Caco-2 (cell line): Measurements from ENCODE around the gene ZNF668. TPM values are rescaled to one million over a fixed set of nuclear protein-coding genes. Genes with fewer than 3 reads are reported as not detected.

Source experiments
- BruUV-seq: library from RNA; stranded (reverse); fragments of 400-500 nt; replicated peaks from 2 replicates; lab custom pipeline; 2021; lab: Mats Ljungman, UMichigan
- CTCF ChIA-PET: fragments of 300-600 bp; sonication (Branson Sonifier 250); formaldehyde crosslinking; loops from one replicate; lab custom pipeline; 2022; ENCODE audit warnings: antibody characterized with exemption; lab: Charles Lee
- POLR2A ChIA-PET: fragments of 300-600 bp; sonication (Branson Sonifier 250); formaldehyde crosslinking; loops from one replicate; lab custom pipeline; 2022; ENCODE audit warnings: antibody characterized with exemption; lab: Charles Lee
- DNase-seq, 2 experiments: peaks; one replicate each; pipeline versions ENCODE4 v3.0.0 to v3.0.0-alpha.2; 2020 to 2022
- H3K27me3 ChIP-seq: replicated peaks from 2 replicates; pipeline ENCODE4 v1.6.0; 2011; ENCODE audit warnings: low read length; ENCODE audit not compliant: control insufficient read depth, insufficient read depth
- H3K36me3 ChIP-seq: 2 replicates; pipeline ENCODE4 v1.5.1; 2011; ENCODE audit warnings: low read length; ENCODE audit not compliant: control insufficient read depth, insufficient read depth
- H3K4me1 ChIP-seq: fragments of 250-450 bp; sonication (Bioruptor Pico); 2 replicates; pipeline ENCODE4 v1.5.1; 2020; ENCODE audit warnings: mild to moderate bottlenecking
- H3K4me3 ChIP-seq: 2 replicates; pipeline ENCODE4 v1.5.1; 2011; ENCODE audit warnings: low read depth, mild to moderate bottlenecking, control low read depth, low read length
- H3K9me3 ChIP-seq: fragments of 250-450 bp; sonication (Bioruptor Pico); 2 replicates; pipeline ENCODE4 v1.5.1; 2020; ENCODE audit warnings: mild to moderate bottlenecking, moderate library complexity
- H3K27ac Mint-ChIP-seq: one replicate; pipeline ENCODE4 v1.8.0; 2022; ENCODE audit warnings: mixed read lengths; ENCODE audit not compliant: unreplicated experiment
- H3K27me3 Mint-ChIP-seq: one replicate; pipeline ENCODE4 v1.8.0; 2022; ENCODE audit warnings: mixed read lengths; ENCODE audit not compliant: insufficient read depth, unreplicated experiment
- H3K36me3 Mint-ChIP-seq: one replicate; pipeline ENCODE4 v1.8.0; 2022; ENCODE audit warnings: mild to moderate bottlenecking, mixed read lengths; ENCODE audit not compliant: insufficient read depth, unreplicated experiment
- H3K4me1 Mint-ChIP-seq: one replicate; pipeline ENCODE4 v1.8.0; 2022; ENCODE audit warnings: low read depth, mixed read lengths; ENCODE audit not compliant: unreplicated experiment
- H3K4me3 Mint-ChIP-seq: one replicate; pipeline ENCODE4 v1.8.0; 2022; ENCODE audit warnings: mild to moderate bottlenecking, moderate library complexity, mixed read lengths; ENCODE audit not compliant: unreplicated experiment
- H3K9me3 Mint-ChIP-seq: one replicate; pipeline ENCODE4 v1.8.0; 2022; ENCODE audit warnings: mixed read lengths; ENCODE audit not compliant: unreplicated experiment
- intact Hi-C: fragments of 100-400 bp; cut with micrococcal nuclease; formaldehyde crosslinking; loops from one replicate; pipeline ENCODE4 v1.10.0; 2022; ENCODE audit not compliant: unreplicated experiment
- total RNA-seq: library from RNA; stranded (reverse); gene quantifications from 2 replicates; pipeline ENCODE4 v1.2.3, GENCODE V29; 2022
- TF ChIP-seq, protein P1 (sequence below), 2 experiments: fragments of 200-600 bp in 1 of 2; IDR thresholded peaks; 1 replicate in 1 of 2; 2 replicates in 1 of 2; pipeline versions ENCODE4 v1.5.1 to v1.8.0; 2011 to 2022; ENCODE audit warnings: antibody characterized with exemption in 1 of 2, control low read depth in 1 of 2, inconsistent platforms in 1 of 2, low read depth in 1 of 2, low read length in 1 of 2, mild to moderate bottlenecking in 1 of 2, moderate library complexity in 1 of 2; ENCODE audit not compliant: insufficient read depth in 1 of 2, severe bottlenecking in 1 of 2, unreplicated experiment in 1 of 2

ZNF668 gene
- total RNA-seq, 1 experiment from 2014 or later: 8.7 TPM

DNA sequence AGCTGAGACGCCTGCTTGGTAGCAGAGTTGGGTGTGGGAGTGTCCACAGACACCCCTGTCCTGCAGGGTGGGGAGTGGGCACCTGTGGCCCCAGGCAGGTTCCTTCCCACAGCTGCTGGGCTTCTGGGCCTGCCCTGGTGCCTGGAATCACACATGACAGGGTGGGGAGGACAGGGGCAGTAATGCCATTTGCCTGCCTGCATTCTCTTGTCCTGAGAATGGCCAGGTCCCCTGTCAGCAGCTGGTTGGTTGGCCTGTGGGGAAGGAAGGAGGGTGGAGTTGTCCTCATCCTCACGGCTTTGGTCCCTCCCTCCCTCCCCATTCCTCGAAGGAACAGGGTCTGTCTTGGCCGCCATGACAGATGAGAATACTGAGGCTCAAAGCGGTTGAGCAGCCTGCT, 9.5 kb upstream of the ZNF668 start:
- Histone ChIP-seq H3K27me3 (no peaks in the 10 kb centered on the region), H3K4me1 (no peaks in the 10 kb centered on the region), H3K4me3 (no peak overlapping the region), H3K9me3 (no peaks in the 10 kb centered on the region), H3K36me3 (no peaks in the 10 kb centered on the region)
- ChIA-PET CTCF (no interaction called here), POLR2A (no interaction called here)
- no peaks in the 10 kb centered on the region for H3K27me3 Mint-ChIP-seq
- H3K36me3 Mint-ChIP-seq: peaks cover 38% of the 10 kb centered on the region
- TF ChIP-seq, protein P1, sequence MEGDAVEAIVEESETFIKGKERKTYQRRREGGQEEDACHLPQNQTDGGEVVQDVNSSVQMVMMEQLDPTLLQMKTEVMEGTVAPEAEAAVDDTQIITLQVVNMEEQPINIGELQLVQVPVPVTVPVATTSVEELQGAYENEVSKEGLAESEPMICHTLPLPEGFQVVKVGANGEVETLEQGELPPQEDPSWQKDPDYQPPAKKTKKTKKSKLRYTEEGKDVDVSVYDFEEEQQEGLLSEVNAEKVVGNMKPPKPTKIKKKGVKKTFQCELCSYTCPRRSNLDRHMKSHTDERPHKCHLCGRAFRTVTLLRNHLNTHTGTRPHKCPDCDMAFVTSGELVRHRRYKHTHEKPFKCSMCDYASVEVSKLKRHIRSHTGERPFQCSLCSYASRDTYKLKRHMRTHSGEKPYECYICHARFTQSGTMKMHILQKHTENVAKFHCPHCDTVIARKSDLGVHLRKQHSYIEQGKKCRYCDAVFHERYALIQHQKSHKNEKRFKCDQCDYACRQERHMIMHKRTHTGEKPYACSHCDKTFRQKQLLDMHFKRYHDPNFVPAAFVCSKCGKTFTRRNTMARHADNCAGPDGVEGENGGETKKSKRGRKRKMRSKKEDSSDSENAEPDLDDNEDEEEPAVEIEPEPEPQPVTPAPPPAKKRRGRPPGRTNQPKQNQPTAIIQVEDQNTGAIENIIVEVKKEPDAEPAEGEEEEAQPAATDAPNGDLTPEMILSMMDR (IDR thresholded peaks at IDR 0.05; ENCODE audit: insufficient read depth in 1 of 2, low read depth in 1 of 2, low read length in 1 of 2, severe bottlenecking in 1 of 2, unreplicated experiment in 1 of 2): no peak
- no peaks in the 10 kb centered on the region for H3K9me3 Mint-ChIP-seq
- intact Hi-C loops: no loop called here
- no peak for DNase-seq
- BruUV-seq: no TSS peak
- no peak overlapping the region for H3K27ac Mint-ChIP-seq
- H3K4me3 Mint-ChIP-seq: no peak overlapping the region
- no peaks in the 10 kb centered on the region for H3K4me1 Mint-ChIP-seq

DNA sequence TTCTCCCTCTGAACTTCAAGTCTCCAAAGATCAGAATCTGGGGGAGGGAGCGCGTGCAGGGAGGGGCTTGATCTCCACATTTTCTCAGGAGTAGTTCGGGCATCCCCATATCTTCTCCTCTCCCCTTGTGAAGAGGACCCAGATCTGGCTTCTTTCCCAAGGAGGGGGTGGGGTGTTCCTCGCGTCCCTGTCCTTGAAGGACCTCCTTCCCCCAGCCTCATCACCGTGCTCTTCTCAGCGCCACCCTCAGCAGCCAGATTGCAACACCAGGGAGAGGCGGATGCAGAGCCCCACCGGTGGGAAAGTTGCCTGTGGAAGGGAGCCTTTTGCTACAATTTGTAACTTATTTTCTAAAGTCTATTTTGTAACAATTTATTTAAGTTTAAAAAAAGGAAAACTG, 9.0 kb upstream of the ZNF668 start:
- H3K9me3 Mint-ChIP-seq: no peaks in the 10 kb centered on the region
- H3K4me1 Mint-ChIP-seq: no peaks in the 10 kb centered on the region
- H3K36me3 Mint-ChIP-seq: peaks cover 38% of the 10 kb centered on the region
- no peaks in the 10 kb centered on the region for H3K4me1 ChIP-seq
- DNase-seq: no peak
- no peak overlapping the region for H3K27ac Mint-ChIP-seq
- no peaks in the 10 kb centered on the region for H3K27me3 ChIP-seq
- H3K27me3 Mint-ChIP-seq: no peaks in the 10 kb centered on the region
- TF ChIP-seq, protein P1 (IDR thresholded peaks at IDR 0.05; ENCODE audit: insufficient read depth in 1 of 2, low read depth in 1 of 2, low read length in 1 of 2, severe bottlenecking in 1 of 2, unreplicated experiment in 1 of 2): no peak
- H3K4me3 Mint-ChIP-seq: no peak overlapping the region
- POLR2A ChIA-PET: no interaction called here
- no TSS peak for BruUV-seq
- H3K4me3 ChIP-seq: no peak overlapping the region
- H3K9me3 ChIP-seq: no peaks in the 10 kb centered on the region
- intact Hi-C loops: no loop called here
- CTCF ChIA-PET: no interaction called here
- H3K36me3 ChIP-seq: peaks cover 3% of the 10 kb centered on the region

DNA sequence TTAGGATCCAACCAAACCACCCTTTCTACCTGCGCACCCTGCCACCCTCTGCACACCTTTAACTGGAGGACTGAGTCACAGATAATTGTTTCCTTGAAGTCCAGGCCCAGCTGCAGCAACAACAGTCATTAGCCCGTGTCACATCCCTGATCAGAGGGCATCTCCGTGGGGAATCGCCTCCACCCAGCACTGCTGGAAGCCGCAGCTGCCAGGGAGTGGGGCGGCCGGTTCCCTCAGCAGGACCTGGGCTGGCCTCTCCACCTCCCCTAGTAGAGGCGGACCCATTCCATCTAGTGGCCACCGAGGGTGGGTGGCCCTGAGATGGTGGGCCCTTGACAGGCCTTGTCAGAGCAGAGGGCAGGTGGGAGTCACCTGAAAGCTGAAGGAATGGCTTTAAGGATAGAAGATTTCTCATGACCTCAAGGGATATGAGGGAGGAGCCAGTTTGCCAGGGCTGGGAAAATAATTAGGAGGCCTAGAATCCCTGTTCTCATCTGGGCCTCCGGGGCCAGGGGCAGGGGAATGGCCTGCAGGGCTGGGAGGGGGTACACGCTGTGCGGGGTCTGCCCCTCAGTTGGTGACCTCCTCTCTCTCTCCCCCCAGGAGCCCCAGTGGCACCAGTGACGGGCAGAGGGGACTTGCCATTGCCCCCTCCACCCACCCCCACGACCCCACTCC, 8.5 kb upstream of the ZNF668 start:
- CTCF ChIA-PET: no interaction called here
- intact Hi-C loops: no loop called here
- H3K4me1 Mint-ChIP-seq: no peaks in the 10 kb centered on the region
- no peak for DNase-seq
- no peaks in the 10 kb centered on the region for H3K4me1 ChIP-seq
- H3K36me3 Mint-ChIP-seq: peaks cover 38% of the 10 kb centered on the region
- TF ChIP-seq, protein P1 (IDR thresholded peaks at IDR 0.05; ENCODE audit: insufficient read depth in 1 of 2, low read depth in 1 of 2, low read length in 1 of 2, severe bottlenecking in 1 of 2, unreplicated experiment in 1 of 2): no peak
- H3K4me3 ChIP-seq: no peak overlapping the region
- BruUV-seq: no TSS peak
- H3K36me3 ChIP-seq: peaks cover 3% of the 10 kb centered on the region
- no peaks in the 10 kb centered on the region for H3K9me3 ChIP-seq
- no peaks in the 10 kb centered on the region for H3K27me3 ChIP-seq
- no peak overlapping the region for H3K27ac Mint-ChIP-seq
- H3K4me3 Mint-ChIP-seq: no peak overlapping the region
- POLR2A ChIA-PET: interaction anchor here (0.6 kb wide), 1 partner anchor 68 kb away, joined by 17 read pairs; no protein-coding TSS in a partner anchor
- no peaks in the 10 kb centered on the region for H3K27me3 Mint-ChIP-seq
- no peaks in the 10 kb centered on the region for H3K9me3 Mint-ChIP-seq
